ENCODE results near the gene ABCC9.
A peak's percentile ranks its signal among the peaks of the same experiment; 100 is the strongest.
"Not testable (repeated sequence)": the region's sequence is repeated elsewhere in the genome, so short reads cannot be mapped to it uniquely, and the experiment has no call there.

ABCC9 gene

GRCh38 chr12:21929972-21930371, 11.3 kb downstream of the ABCC9 start:
- DNase-seq = not testable (repeated sequence)

- DNase-seq = no peak
Measured at GRCh38 chr12:21925296-21925913, 15.8 kb downstream of the ABCC9 start.

- DNase-seq = no peak
Measured at GRCh38 chr12:21921436-21921835, 19.8 kb downstream of the ABCC9 start.

- no peak for DNase-seq
Measured at GRCh38 chr12:21918456-21918855, 22.8 kb downstream of the ABCC9 start.

GRCh38 chr12:21913823-21914222, 27.4 kb downstream of the ABCC9 start:
- no peak for DNase-seq

GRCh38 chr12:21912318-21912717, 28.9 kb downstream of the ABCC9 start:
- DNase-seq = no peak

- DNase-seq = no peak
Measured at GRCh38 chr12:21911832-21912231, 29.4 kb downstream of the ABCC9 start.

GRCh38 chr12:21910657-21911056, 30.6 kb downstream of the ABCC9 start:
- no peak for DNase-seq

- DNase-seq = no peak
Measured at GRCh38 chr12:21907948-21908837, 33.0 kb downstream of the ABCC9 start.

GRCh38 chr12:21906919-21907493, 34.2 kb downstream of the ABCC9 start:
- peak; percentile 6 for DNase-seq

GRCh38 chr12:21899532-21899931, 41.7 kb downstream of the ABCC9 start:
- not testable (repeated sequence) for DNase-seq

- no peak for DNase-seq
Measured at GRCh38 chr12:21895651-21896050, 45.6 kb downstream of the ABCC9 start.

GRCh38 chr12:21894792-21895595, 46.2 kb downstream of the ABCC9 start:
- no peak for DNase-seq

GRCh38 chr12:21893924-21894323, 47.3 kb downstream of the ABCC9 start:
- no peak for DNase-seq

- DNase-seq = no peak
Measured at GRCh38 chr12:21892341-21892740, 48.9 kb downstream of the ABCC9 start.

- DNase-seq = no peak
Measured at GRCh38 chr12:21891751-21892217, 49.4 kb downstream of the ABCC9 start.

- DNase-seq = no peak
Measured at GRCh38 chr12:21888276-21888863, 52.9 kb downstream of the ABCC9 start.

- no peak for DNase-seq
Measured at GRCh38 chr12:21884936-21885335, 56.3 kb downstream of the ABCC9 start.

GRCh38 chr12:21882635-21883034, 58.6 kb downstream of the ABCC9 start:
- DNase-seq = no peak

GRCh38 chr12:21881965-21882364, 59.3 kb downstream of the ABCC9 start:
- DNase-seq = no peak

- DNase-seq = no peak
Measured at GRCh38 chr12:21879312-21879711, 61.9 kb downstream of the ABCC9 start.

- no peak for DNase-seq
Measured at GRCh38 chr12:21877293-21877982, 63.8 kb downstream of the ABCC9 start.

Data from activated CD4-positive, alpha-beta T cell treated with anti-CD3 and anti-CD28 coated beads, Interleukin-10, Interleukin-2, amounts not matched to agents 100 ng/mL and 50 ng/mL, durations not matched to agents 16 hours and 8 hours (primary cell).